ENCODE data around the gene ZNF839.
"Not testable (repeated sequence)": the region's sequence is repeated elsewhere in the genome, so short reads cannot be mapped to it uniquely, and the experiment has no call there.

The ZNF839 gene

GRCh38 chr14:102319351-102320032 is at the start of gene ZNF839:
ZNF839 (plus strand) TSS chr14:102319746; CDS start chr14:102319766, 20 bp downstream.
- DNase-seq (ENCODE audit: low read depth in 2 of 2) = peak; percentile 91 to 95

- DNase-seq (ENCODE audit: low read depth in 2 of 2) = no peak
These were observed 47.2 kb upstream of the ZNF839 start for GRCh38 chr14:102272392-102272791.

- no peak for DNase-seq (ENCODE audit: low read depth in 2 of 2)
These were observed 43.7 kb upstream of the ZNF839 start for GRCh38 chr14:102275866-102276265.

GRCh38 chr14:102277874-102278630 is 41.5 kb upstream of the ZNF839 start:
- no peak for DNase-seq (ENCODE audit: low read depth in 2 of 2)

GRCh38 chr14:102278631-102278935 is 41.0 kb upstream of the ZNF839 start:
- DNase-seq (ENCODE audit: low read depth in 2 of 2) = no peak

- no peak for DNase-seq (ENCODE audit: low read depth in 2 of 2)
These were observed 40.3 kb upstream of the ZNF839 start for GRCh38 chr14:102279282-102279681.

- no peak for DNase-seq (ENCODE audit: low read depth in 2 of 2)
These were observed 39.7 kb upstream of the ZNF839 start for GRCh38 chr14:102279688-102280348.

GRCh38 chr14:102280376-102280962 is 39.1 kb upstream of the ZNF839 start:
- no peak for DNase-seq (ENCODE audit: low read depth in 2 of 2)

GRCh38 chr14:102282751-102283465 is 36.6 kb upstream of the ZNF839 start:
- DNase-seq (ENCODE audit: low read depth in 2 of 2) = no peak

GRCh38 chr14:102283631-102284129 is 35.9 kb upstream of the ZNF839 start:
- DNase-seq (ENCODE audit: low read depth in 2 of 2) = no peak

- DNase-seq (ENCODE audit: low read depth in 2 of 2) = no peak
These were observed 34.4 kb upstream of the ZNF839 start for GRCh38 chr14:102285106-102285505.

- DNase-seq (ENCODE audit: low read depth in 2 of 2) = no peak
These were observed 31.4 kb upstream of the ZNF839 start for GRCh38 chr14:102288139-102288538.

GRCh38 chr14:102292441-102292840 is 27.1 kb upstream of the ZNF839 start:
- DNase-seq (ENCODE audit: low read depth in 2 of 2) = no peak

- DNase-seq (ENCODE audit: low read depth in 2 of 2) = no peak
These were observed 25.8 kb upstream of the ZNF839 start for GRCh38 chr14:102293781-102294180.

GRCh38 chr14:102295270-102295669 is 24.3 kb upstream of the ZNF839 start:
- no peak for DNase-seq (ENCODE audit: low read depth in 2 of 2)

- no peak for DNase-seq (ENCODE audit: low read depth in 2 of 2)
These were observed 21.9 kb upstream of the ZNF839 start for GRCh38 chr14:102297436-102298170.

GRCh38 chr14:102298303-102299070 is 21.1 kb upstream of the ZNF839 start:
- not testable (repeated sequence) for DNase-seq (ENCODE audit: low read depth in 2 of 2)

- DNase-seq (ENCODE audit: low read depth in 2 of 2) = no peak
These were observed 15.9 kb upstream of the ZNF839 start for GRCh38 chr14:102303664-102304063.

- peak; percentile 93 to 94 for DNase-seq (ENCODE audit: low read depth in 2 of 2)
These were observed 14.7 kb upstream of the ZNF839 start, which contains the start of gene MOK for GRCh38 chr14:102304611-102305506. MOK (minus strand) TSS chr14:102305164; CDS start chr14:102304968, 196 bp downstream.
